T-helper 2 cell (primary cell): ENCODE data around the gene AZIN2.
"Not testable (repeated sequence)": the region's sequence is repeated elsewhere in the genome, so short reads cannot be mapped to it uniquely, and the experiment has no call there.

ENCODE experiments used
- DNase-seq, 5 experiments: peaks; one replicate each; pipeline versions ENCODE4 v3.0.0 to v3.0.0-alpha.2; 2012 to 2022
- total RNA-seq, 2 donors: gene quantifications; one replicate each; lab custom pipeline; 2026; lab: John Stamatoyannopoulos, UW

The AZIN2 gene
- total RNA-seq, result 5.2 to 9.4 reads per million in 2 donors

GRCh38 chr1:33080885-33081553 lies at the start of gene AZIN2:
Gene AZIN2 (plus strand): TSS chr1:33081153. CDS start chr1:33082250, 1,097 bp downstream.
- DNase-seq, result peak; percentile 94 to 97 (median 94)

- no peak for DNase-seq
These were observed 49.4 kb upstream of the AZIN2 start for GRCh38 chr1:33031506-33031905.

- no peak for DNase-seq
These were observed 48.7 kb upstream of the AZIN2 start for GRCh38 chr1:33032126-33032869.

- peak in 1 of 5 experiments; percentile 25 for DNase-seq
These were observed 44.9 kb upstream of the AZIN2 start for GRCh38 chr1:33036051-33036525.

GRCh38 chr1:33036526-33037503 lies 44.1 kb upstream of the AZIN2 start, which contains the start of gene AK2:
Gene AK2 (minus strand): TSS chr1:33036883. CDS start chr1:33036828, 55 bp downstream.
- DNase-seq, result peak; percentile 67 to 98 (median 83)

- no peak for DNase-seq
These were observed 41.1 kb upstream of the AZIN2 start for GRCh38 chr1:33039840-33040239.

- DNase-seq, result no peak
These were observed 39.9 kb upstream of the AZIN2 start for GRCh38 chr1:33041026-33041425.

- no peak for DNase-seq
These were observed 38.1 kb upstream of the AZIN2 start for GRCh38 chr1:33042831-33043230.

- DNase-seq, result no peak
These were observed 37.5 kb upstream of the AZIN2 start for GRCh38 chr1:33043267-33044092.

GRCh38 chr1:33045246-33045645 lies 35.7 kb upstream of the AZIN2 start:
- DNase-seq, result no peak

- peak in 2 of 5 experiments; percentile 79 to 88 for DNase-seq
These were observed 35.1 kb upstream of the AZIN2 start for GRCh38 chr1:33045814-33046213.

- DNase-seq, result not testable (repeated sequence)
These were observed 34.7 kb upstream of the AZIN2 start for GRCh38 chr1:33046234-33046633.

- no peak for DNase-seq
These were observed 33.7 kb upstream of the AZIN2 start for GRCh38 chr1:33047290-33047689.

GRCh38 chr1:33047839-33048305 lies 33.1 kb upstream of the AZIN2 start:
- no peak for DNase-seq

GRCh38 chr1:33048426-33048825 lies 32.5 kb upstream of the AZIN2 start:
- no peak for DNase-seq

GRCh38 chr1:33049371-33049770 lies 31.6 kb upstream of the AZIN2 start:
- DNase-seq, result no peak

GRCh38 chr1:33050221-33051076 lies 30.5 kb upstream of the AZIN2 start:
- no peak for DNase-seq

- DNase-seq, result peak in 2 of 5 experiments; percentile 21 to 65
These were observed 25.5 kb upstream of the AZIN2 start for GRCh38 chr1:33055210-33056008.

- no peak for DNase-seq
These were observed 24.5 kb upstream of the AZIN2 start for GRCh38 chr1:33056426-33056825.

- no peak for DNase-seq
These were observed 23.9 kb upstream of the AZIN2 start for GRCh38 chr1:33057095-33057494.
